SU-DHL-6 (cell line): Measurements from ENCODE around the gene KCNK3.

Source experiments
- H2AFZ ChIP-seq: fragments of 200-600 bp; sonication (generic); 2 replicates; pipeline ENCODE4 v1.6.1; 2014; ENCODE audit warnings: low read depth, mild to moderate bottlenecking, moderate library complexity, mixed read lengths, antibody characterized with exemption, low read length; ENCODE audit not compliant: severe bottlenecking
- H3F3A ChIP-seq: fragments of 200-600 bp; shearing (Covaris generic); 2 replicates; pipeline ENCODE4 v1.6.0; 2016; ENCODE audit warnings: antibody characterized with exemption, mild to moderate bottlenecking; ENCODE audit not compliant: insufficient read depth
- H3K27ac ChIP-seq: fragments of 200-600 bp; sonication (generic); 2 replicates; pipeline ENCODE4 v1.5.1; 2016; ENCODE audit warnings: low read depth, mild to moderate bottlenecking, low read length, moderate library complexity, mixed read lengths
- H3K27me3 ChIP-seq: fragments of 200-600 bp; sonication (generic), shearing (Covaris generic); 2 replicates; pipeline ENCODE4 v1.6.0; 2014; ENCODE audit warnings: mild to moderate bottlenecking, low read length
- H3K36me3 ChIP-seq: fragments of 200-600 bp; sonication (generic); 2 replicates; pipeline ENCODE4 v1.6.1; 2014; ENCODE audit warnings: mild to moderate bottlenecking, low read length, mixed read lengths
- H3K4me2 ChIP-seq: fragments of 300-600, 200-600 bp; shearing (Covaris generic), sonication (generic); 2 replicates; pipeline ENCODE4 v1.6.0; 2014; ENCODE audit warnings: low read length, low read depth, mild to moderate bottlenecking; ENCODE audit not compliant: poor library complexity, severe bottlenecking
- H3K4me3 ChIP-seq: fragments of 200-600 bp; sonication (generic); 2 replicates; pipeline ENCODE4 v1.5.1; 2014; ENCODE audit warnings: antibody characterized with exemption, low read length, mild to moderate bottlenecking, mixed read lengths; ENCODE audit not compliant: insufficient read depth, poor library complexity, severe bottlenecking
- H3K79me2 ChIP-seq: fragments of 200-600 bp; sonication (generic); 2 replicates; pipeline ENCODE4 v1.6.1; 2014; ENCODE audit warnings: mild to moderate bottlenecking, low read length, moderate library complexity; ENCODE audit not compliant: insufficient read depth
- H3K9ac ChIP-seq: fragments of 200-600 bp; sonication (generic); 2 replicates; pipeline ENCODE4 v1.7.0; 2014; ENCODE audit warnings: mild to moderate bottlenecking, low read length
- H3K9me2 ChIP-seq: fragments of 200-600 bp; sonication (generic); replicated peaks from 2 replicates; pipeline ENCODE4 v1.6.1; 2014; ENCODE audit warnings: low read length; ENCODE audit not compliant: insufficient read depth
- H3K9me3 ChIP-seq: fragments of 200-600 bp; sonication (generic); 2 replicates; pipeline ENCODE4 v1.6.1; 2014; ENCODE audit warnings: low read length, mixed read lengths; ENCODE audit not compliant: insufficient read depth
- H4K20me1 ChIP-seq: fragments of 200-600 bp; sonication (generic); 2 replicates; pipeline ENCODE4 v1.6.1; 2014; ENCODE audit warnings: low read depth, mild to moderate bottlenecking, antibody characterized with exemption, low read length, moderate library complexity, mixed read lengths
- EZH2phosphoT487 ChIP-seq: fragments of 200-600 bp; sonication (generic), shearing (Covaris generic); conservative IDR thresholded peaks from 2 replicates; pipeline ENCODE4 v1.6.1; 2018; ENCODE audit warnings: mild to moderate bottlenecking, antibody characterized with exemption, low read length, moderate library complexity, mixed read lengths
- TF ChIP-seq, protein P1 (sequence below): fragments of 200-600 bp; sonication (generic); IDR thresholded peaks from one replicate; pipeline ENCODE4 v1.5.1; 2017; ENCODE audit warnings: antibody characterized with exemption, mild to moderate bottlenecking, low read length, moderate library complexity; ENCODE audit not compliant: insufficient read depth, poor library complexity, severe bottlenecking

The KCNK3 gene

DNA sequence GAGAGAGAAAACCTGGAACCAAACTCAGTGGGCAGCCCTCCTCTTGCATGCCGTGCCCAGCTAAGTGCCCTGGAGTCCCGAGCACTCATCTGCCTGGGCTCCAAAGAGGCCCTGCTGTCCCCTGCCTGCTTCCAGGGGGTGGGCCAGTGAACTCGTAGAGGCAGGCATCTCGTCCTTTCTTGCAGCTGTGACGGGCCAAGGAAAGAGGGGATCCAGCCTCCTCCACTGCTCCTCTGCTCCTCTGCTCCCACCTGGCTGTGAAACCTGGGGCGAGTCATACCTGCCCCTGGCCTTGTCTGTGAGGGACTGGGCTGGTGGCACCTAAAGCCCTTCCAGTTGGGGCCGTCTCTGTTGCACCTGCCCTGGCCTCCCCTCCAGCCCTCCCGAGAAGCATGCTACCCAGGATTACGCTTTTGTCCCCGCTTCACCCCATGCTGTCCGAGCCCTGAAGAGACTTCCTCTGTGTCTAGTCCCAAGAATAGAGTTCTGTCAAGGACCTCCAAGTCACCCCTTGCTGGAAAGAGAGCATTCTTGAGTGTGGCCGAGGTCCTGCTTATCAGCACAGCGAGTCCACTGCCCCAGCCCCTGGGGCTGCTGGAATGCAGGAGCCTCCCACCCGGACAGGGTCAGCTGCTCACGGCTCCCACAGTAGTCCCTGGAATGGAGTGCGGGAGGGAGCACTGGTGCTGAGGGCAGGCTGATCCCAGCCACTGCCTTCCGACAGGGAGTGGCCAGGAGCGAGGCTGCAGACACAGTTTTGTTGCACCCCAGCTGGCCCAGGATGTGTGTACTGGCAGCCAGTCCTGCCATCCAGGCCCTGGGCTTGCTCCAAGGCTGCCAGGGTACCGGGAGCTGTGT is 14.3 kb downstream of the KCNK3 start:
- Histone ChIP-seq H3K9ac (no peak overlapping the region), H4K20me1 (no peaks in the 10 kb centered on the region), H3F3A (no peaks in the 10 kb centered on the region), H3K79me2 (no peaks in the 10 kb centered on the region), H3K27ac (no peak overlapping the region), H3K36me3 (no peaks in the 10 kb centered on the region), H2AFZ (no peak overlapping the region), H3K9me2 (no peaks in the 10 kb centered on the region), H3K4me3 (no peak overlapping the region), H3K27me3 (no peaks in the 10 kb centered on the region), H3K9me3 (no peaks in the 10 kb centered on the region), H3K4me2 (no peak overlapping the region)
- TF ChIP-seq EZH2phosphoT487 = no peak
- TF ChIP-seq, protein P1, sequence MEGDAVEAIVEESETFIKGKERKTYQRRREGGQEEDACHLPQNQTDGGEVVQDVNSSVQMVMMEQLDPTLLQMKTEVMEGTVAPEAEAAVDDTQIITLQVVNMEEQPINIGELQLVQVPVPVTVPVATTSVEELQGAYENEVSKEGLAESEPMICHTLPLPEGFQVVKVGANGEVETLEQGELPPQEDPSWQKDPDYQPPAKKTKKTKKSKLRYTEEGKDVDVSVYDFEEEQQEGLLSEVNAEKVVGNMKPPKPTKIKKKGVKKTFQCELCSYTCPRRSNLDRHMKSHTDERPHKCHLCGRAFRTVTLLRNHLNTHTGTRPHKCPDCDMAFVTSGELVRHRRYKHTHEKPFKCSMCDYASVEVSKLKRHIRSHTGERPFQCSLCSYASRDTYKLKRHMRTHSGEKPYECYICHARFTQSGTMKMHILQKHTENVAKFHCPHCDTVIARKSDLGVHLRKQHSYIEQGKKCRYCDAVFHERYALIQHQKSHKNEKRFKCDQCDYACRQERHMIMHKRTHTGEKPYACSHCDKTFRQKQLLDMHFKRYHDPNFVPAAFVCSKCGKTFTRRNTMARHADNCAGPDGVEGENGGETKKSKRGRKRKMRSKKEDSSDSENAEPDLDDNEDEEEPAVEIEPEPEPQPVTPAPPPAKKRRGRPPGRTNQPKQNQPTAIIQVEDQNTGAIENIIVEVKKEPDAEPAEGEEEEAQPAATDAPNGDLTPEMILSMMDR = no peak

DNA sequence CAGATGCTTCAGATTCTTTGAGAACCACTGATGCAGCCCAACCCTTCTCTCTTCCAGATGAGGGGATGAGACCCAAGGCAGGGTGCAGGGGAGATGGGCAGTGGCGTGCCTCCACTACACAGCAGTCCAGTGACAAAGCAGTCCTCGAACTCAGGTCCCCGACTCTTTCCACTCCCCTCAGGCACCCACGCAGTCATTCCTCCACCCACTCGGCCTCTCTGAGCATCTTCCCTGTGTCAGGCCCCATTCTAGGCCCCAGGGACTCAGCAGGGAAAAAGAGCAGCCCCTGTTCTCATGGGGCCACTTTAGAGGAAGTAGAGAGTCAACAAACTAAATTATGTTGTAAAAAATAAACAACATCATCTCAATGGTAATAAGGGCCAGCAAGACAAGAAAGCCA is 15.2 kb downstream of the KCNK3 start:
- no peaks in the 10 kb centered on the region for H3K36me3 ChIP-seq
- no peaks in the 10 kb centered on the region for H3K79me2 ChIP-seq
- H2AFZ ChIP-seq = no peak overlapping the region
- H3K9me3 ChIP-seq = no peaks in the 10 kb centered on the region
- H3K27ac ChIP-seq = no peak overlapping the region
- H3K9ac ChIP-seq = no peak overlapping the region
- no peak overlapping the region for H3K4me2 ChIP-seq
- no peak for TF ChIP-seq EZH2phosphoT487
- TF ChIP-seq, protein P1 = no peak
- H3K9me2 ChIP-seq = no peaks in the 10 kb centered on the region
- H3K4me3 ChIP-seq = no peak overlapping the region
- no peaks in the 10 kb centered on the region for H3F3A ChIP-seq
- H3K27me3 ChIP-seq = no peaks in the 10 kb centered on the region
- no peaks in the 10 kb centered on the region for H4K20me1 ChIP-seq

DNA sequence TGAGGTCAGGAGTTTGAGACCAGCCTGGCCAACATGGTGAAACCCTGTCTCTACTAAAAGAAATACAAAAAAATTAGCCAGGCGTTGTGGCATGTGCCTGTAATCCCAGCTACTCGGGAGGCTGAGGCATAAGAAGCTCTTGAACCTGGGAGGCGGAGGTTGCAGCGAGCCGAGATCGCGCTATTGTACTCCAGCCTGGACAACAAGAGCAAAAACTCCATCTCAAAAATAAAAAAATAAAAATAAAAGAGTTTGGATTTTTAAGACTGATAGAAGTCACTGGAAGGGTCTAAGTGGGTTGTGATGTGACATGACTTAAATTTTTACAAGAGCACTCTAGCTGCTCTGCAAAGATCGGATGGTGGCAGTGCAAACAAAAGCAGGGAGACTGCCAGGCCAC is 15.9 kb downstream of the KCNK3 start:
- Histone ChIP-seq H3K9me2 (no peaks in the 10 kb centered on the region), H3K9me3 (no peaks in the 10 kb centered on the region), H3K79me2 (no peaks in the 10 kb centered on the region), H3K9ac (no peak overlapping the region), H3K36me3 (no peaks in the 10 kb centered on the region), H2AFZ (no peak overlapping the region), H3K27ac (no peak overlapping the region), H3K27me3 (no peaks in the 10 kb centered on the region), H3K4me2 (no peak overlapping the region), H3F3A (no peaks in the 10 kb centered on the region), H4K20me1 (no peaks in the 10 kb centered on the region), H3K4me3 (no peak overlapping the region)
- TF ChIP-seq EZH2phosphoT487 = no peak
- TF ChIP-seq, protein P1 = no peak
